Dedifferentiated amniotic fluid mesenchymal stem cell (primary cell): ENCODE data around the gene UBTD2.

ENCODE experiments used
- DNase-seq: peaks from one replicate; pipeline ENCODE4 v3.0.0-alpha.2; 2016; ENCODE audit errors: extremely low spot score

UBTD2 gene

DNA sequence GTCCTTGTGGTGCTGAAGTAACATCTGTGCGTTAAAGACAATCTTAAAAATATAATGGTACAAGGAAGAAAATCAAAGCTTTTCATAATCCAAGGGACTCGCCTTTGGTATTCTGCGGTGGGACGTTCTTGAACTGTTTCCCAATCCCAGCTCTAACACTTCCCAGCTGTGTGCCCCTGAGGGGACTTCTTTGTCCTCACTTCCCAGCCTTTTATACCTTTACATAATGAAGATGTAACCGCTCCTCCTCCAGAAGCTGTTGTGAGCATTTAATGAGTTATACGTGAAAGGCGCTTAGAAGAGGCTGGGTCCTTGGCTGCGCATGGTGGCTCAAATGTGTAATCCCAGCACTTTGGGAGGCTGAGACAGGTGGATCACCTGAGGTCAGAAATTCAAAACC is 112.4 kb downstream of the UBTD2 start:
- no peak for DNase-seq

DNA sequence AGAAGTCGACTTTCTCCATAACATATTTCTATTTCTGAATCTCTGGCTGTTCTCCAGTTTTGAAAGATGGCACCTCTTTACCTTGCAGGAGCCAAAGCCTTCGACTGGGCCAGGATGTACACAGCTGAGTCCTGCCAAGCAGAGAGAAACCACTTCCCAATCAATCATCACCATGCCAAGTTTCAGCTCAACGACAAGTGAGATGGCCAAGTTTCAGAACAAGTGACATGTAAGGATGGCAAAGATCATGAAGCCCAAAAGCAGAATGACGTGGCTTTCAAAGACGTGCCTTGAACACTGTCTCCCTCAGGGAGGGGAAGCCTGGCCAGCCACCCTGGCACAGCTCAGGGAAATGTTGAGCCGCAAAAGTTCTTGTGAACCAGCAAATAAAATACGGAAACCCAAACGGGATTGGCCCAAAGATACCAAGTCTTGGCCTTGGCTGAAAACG is 113.3 kb downstream of the UBTD2 start:
- DNase-seq = no peak

DNA sequence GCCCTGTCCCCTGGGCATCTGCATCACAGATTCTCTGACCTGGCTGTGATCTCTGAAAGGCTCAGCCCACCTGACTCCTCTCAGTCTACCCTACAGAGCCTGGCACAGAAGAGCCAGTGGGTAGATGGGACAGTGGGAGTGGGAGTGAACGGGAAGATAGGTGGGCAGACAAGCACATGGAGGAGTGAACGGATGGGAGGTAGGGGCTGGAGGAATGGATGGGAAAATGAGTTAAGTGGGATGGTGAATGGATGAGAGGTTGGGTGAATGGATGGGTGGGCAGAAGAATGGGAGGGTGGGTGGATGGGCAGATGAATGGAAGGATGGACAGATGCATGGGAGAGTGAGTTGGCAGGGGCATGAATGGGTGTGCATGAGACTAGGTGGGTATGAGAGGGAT is 114.3 kb downstream of the UBTD2 start:
- DNase-seq = no peak

DNA sequence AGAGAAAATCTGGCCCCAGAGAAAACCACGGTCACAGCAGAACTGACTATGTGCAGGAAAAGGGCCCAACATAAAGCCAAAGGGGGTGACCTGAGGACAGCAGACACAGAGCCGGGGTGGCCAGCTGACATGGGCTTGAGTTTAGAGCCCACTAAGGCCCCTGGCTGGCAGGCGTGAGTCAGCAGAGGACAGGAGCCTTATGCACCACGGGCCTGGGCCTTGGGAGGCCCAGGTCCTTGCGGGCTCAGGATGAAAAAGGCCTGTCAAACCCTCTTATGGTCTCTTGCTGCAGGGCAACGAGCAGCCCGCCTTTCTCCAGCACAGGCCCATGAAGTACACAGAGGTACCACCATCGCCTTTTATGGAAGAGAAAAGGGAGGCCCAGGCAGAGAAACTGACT is 115.3 kb downstream of the UBTD2 start:
- no peak for DNase-seq

- no peak for DNase-seq
Measured at GRCh38 chr5:172167895-172168294, 115.7 kb downstream of the UBTD2 start.

DNA sequence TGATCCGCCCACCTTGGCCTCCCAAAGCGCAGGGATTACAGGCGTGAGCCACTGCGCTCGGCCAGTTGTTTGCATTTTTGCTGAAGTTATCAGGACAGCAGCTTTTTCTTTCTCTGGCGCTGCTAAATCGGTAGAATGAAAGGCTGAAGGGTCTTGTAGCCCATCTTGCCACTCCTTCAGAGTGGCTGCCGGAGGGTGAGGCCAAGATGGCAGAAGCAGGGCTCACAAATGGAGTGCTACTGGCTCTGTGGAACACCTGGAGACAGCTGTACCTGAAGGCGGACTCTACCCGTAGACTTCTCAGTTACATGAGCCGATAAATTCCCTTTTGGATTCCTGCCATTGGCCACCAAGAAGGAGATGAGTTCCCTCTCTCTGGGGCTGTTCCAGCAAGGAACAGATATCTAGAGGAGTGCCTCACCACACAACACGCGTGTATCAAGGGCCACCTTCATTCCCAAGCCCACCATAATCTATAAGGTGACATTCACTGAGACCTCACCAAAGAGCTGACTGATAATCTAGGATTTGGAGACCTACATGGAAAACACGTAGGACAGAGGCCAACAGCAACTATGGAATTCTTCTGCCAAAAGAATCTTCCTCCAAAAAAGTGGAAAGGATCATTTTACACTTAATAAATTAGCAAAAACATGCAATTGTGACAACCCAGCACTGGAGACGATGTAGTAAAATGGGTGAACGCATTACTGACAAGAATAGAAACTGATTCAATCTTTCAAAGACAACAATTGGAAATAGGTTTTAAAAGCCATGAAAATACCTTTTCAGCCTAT is 117.3 kb downstream of the UBTD2 start:
- no peak for DNase-seq

- no peak for DNase-seq
Measured at GRCh38 chr5:172165465-172165864, 118.1 kb downstream of the UBTD2 start.

DNA sequence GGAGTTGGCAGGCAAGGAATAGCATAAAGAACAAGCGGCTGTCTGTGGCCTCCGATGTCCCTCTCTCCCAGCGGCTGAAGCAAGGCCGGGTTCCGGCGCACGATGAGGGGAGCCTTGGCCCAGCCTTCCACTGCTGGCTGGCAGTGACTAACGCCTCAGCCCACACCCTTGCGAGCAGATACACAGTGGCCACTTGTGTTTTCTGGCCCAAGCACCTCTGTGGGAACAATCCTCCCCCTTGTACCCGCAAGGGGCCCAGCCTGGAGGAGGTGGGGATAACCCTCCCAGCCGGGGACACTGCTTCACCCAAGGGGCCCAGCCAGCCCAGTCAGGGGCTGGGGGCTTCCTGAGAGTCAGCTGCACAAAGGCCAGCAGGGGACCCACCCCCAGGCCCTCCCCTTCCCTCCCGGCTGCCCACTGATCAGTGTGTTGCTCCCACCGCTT is 118.8 kb downstream of the UBTD2 start:
- no peak for DNase-seq

GRCh38 chr5:172163346-172163745 is 120.2 kb downstream of the UBTD2 start:
- DNase-seq = no peak

DNA sequence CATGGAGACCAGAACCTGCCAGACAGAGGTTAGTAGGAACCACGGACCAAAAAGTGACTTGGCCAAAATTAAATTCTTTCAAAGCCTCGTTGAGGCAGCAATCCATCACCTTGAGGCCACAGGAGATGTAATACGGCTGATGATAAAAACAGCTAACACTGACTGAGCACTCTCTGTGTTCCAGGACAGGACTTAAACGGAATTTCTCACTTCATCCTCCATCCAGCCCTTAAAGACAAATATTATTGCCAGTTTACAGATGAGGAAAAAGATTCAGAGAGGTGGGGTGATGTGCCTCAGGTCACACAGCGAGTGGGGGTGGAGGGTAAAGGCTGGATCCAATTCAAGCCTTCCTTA is 120.6 kb downstream of the UBTD2 start:
- no peak for DNase-seq

GRCh38 chr5:172162323-172162986 is 121.1 kb downstream of the UBTD2 start:
- no peak for DNase-seq

- no peak for DNase-seq
Measured at GRCh38 chr5:172160506-172160905, 123.1 kb downstream of the UBTD2 start.
